ENCODE results near the gene ARHGAP29.

The ARHGAP29 gene, protein sequence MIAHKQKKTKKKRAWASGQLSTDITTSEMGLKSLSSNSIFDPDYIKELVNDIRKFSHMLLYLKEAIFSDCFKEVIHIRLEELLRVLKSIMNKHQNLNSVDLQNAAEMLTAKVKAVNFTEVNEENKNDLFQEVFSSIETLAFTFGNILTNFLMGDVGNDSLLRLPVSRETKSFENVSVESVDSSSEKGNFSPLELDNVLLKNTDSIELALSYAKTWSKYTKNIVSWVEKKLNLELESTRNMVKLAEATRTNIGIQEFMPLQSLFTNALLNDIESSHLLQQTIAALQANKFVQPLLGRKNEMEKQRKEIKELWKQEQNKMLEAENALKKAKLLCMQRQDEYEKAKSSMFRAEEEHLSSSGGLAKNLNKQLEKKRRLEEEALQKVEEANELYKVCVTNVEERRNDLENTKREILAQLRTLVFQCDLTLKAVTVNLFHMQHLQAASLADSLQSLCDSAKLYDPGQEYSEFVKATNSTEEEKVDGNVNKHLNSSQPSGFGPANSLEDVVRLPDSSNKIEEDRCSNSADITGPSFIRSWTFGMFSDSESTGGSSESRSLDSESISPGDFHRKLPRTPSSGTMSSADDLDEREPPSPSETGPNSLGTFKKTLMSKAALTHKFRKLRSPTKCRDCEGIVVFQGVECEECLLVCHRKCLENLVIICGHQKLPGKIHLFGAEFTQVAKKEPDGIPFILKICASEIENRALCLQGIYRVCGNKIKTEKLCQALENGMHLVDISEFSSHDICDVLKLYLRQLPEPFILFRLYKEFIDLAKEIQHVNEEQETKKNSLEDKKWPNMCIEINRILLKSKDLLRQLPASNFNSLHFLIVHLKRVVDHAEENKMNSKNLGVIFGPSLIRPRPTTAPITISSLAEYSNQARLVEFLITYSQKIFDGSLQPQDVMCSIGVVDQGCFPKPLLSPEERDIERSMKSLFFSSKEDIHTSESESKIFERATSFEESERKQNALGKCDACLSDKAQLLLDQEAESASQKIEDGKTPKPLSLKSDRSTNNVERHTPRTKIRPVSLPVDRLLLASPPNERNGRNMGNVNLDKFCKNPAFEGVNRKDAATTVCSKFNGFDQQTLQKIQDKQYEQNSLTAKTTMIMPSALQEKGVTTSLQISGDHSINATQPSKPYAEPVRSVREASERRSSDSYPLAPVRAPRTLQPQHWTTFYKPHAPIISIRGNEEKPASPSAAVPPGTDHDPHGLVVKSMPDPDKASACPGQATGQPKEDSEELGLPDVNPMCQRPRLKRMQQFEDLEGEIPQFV

DNA sequence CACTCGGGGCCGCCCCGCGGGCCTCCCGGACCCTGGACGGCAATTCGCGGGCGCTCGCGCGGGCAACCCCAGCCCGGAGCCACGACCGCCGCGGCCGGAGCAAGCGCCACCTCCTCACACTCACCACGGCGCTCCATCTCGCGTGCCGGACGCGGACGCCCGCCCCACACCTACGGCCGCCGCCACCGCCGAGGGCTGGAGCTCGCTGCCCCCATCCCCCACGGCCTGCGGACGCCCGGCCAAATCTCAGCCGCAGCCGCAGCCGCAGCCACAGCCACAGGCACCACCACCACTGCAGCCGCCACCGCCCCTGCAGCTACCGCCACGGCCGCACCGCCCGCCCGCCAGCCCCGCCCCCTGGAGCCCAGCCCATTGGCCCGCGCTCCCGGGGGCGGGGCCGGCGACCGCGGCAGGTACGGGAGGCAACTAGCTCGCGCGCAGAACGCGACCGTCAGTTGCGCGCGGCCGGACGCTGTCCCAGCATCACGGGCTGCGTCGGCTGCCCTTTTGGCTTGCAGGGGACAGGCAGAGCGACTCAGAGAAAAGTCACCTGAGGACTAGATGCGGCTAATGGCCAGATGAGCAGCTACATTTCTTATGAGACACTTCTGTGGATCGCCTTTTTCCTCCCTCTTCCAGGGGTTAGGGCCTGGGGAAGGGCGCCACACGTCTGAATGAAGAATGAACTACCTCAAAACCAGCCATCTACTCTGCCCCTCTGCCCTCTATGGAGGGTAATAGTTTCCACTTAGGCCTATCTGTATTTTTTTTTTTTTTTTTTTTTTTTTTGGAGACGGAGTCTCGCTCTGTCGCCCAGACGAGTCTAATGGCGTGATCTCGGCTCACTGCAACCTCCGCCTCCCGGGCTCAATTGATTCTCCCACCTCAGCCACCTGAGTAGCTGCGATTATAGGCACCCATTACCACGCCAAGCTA lies at the start of gene ARHGAP29:
TSS of gene ARHGAP29 (minus strand) at position 294 of the 936 bp plus-strand sequence. CDS start 5,973 bp downstream, outside the sequence.
- DNase-seq, result peak; percentile 51

DNA sequence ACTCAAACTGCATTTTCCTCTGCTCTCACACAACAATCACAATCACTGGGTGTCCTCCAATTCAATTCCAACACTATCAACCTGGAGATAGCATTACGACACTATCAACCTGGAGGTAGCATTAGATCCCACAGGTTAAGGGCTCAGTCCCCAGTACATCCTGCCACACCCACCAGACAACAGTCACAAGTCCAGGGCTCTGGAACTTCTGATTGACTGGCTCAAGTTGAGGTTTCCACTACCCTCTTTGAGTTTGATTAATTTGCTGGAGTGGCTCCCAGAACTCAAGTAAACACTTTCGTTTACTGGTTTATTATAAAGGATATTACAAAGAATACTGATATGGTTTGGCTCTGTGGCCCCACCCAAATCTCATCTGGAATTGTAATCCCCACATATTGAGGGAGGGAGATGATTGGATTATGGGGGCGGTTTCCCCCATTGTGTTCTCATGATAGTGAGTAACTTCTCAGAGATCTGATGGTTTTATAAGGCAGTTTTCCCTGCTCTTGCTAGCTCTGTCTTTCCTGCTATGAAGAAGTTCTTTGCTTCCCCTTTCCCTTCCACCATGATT lies 49.6 kb upstream of the ARHGAP29 start:
- DNase-seq, result no peak

DNA sequence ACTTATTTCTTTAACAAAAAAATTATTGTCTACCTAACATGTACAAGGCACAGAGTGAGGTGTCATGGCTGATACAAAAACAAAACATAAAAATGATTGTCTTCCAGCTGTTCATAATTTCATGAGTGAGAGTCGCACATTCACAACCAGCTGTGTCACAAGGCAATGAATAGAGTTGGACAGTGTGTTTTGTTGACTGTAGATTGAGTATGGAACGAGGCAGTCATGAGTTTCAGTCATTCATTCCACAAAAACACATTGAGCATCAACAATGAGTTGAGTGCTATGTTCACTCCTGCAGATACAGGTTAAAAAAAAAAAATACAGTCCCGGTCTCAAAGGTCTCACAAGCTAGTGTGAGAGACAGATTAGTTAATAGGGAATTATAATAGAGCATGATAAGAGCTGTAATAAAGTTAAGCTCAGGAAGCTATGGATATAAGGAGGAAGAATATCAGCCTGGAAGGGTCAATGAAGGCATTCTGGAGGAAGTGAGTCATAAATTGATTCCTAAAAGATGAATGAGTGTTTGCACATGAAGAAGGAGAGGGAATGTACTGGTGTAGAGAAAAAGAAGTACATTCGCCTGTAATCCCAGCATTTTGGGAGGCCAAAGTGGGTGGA lies 47.8 kb upstream of the ARHGAP29 start:
- DNase-seq, result no peak

DNA sequence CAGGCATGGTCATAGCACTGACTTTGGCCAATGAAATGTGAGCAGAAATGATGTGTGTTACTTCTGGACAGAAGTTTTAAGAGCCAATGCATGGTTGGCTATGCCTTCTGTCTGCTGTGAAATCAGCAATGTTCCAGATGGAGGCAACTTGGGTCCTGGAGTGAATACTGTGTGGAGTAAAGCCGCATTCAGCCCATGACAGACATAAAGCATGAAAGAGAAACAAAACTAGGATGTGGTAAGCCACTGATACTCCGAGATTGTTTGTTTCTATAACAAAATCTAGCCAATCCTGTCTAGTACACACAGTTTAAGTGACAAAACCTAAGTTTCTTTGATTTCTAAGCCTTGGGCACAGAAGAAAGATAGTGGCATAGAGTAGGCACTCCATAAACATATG lies 47.1 kb upstream of the ARHGAP29 start:
- DNase-seq, result no peak

DNA sequence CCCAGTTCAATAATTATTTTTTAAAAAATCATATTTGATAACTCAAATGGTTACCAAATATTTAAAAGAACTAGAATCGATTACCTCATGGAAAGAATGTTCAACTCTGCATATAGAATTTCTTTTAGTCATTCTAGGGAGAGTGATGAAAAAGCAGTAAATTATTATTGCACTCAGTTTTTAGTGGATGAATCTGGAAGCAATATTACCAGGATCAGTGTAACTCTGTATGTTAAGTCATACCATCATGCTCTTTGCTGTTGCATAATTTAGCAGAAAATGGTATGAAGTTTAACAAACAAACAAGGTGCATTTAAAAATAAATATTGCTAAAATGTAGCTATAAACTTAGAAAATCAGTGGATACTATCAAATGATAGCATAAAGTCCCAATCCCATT lies 46.1 kb upstream of the ARHGAP29 start:
- no peak for DNase-seq

DNA sequence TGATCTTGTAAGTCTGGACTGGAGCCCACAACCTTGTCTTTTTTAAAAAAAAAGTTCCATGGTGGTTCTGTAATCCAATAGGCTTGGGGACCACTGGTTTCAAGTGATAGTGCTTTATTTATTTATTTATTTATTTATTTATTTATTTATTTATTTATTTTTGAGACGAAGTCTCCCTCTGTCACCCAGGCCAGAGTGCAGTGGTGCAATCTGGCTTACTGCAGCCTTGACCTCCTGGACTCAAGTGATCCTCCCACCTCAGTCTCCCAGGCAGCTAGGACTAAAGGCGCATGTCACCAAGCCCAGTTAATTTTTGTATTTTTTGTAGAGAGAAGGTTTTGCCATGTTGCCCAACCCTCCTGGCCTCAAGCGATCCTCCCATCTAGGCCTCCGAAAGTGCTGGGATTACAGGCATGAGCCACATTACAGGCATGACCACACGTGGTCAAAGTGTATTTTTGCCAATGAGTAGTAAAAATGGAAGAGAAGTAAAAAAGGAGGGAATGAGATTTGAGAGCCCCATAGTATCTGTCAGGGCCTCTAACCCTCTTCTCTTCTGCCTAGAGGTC lies 44.8 kb upstream of the ARHGAP29 start:
- DNase-seq, result no peak

DNA sequence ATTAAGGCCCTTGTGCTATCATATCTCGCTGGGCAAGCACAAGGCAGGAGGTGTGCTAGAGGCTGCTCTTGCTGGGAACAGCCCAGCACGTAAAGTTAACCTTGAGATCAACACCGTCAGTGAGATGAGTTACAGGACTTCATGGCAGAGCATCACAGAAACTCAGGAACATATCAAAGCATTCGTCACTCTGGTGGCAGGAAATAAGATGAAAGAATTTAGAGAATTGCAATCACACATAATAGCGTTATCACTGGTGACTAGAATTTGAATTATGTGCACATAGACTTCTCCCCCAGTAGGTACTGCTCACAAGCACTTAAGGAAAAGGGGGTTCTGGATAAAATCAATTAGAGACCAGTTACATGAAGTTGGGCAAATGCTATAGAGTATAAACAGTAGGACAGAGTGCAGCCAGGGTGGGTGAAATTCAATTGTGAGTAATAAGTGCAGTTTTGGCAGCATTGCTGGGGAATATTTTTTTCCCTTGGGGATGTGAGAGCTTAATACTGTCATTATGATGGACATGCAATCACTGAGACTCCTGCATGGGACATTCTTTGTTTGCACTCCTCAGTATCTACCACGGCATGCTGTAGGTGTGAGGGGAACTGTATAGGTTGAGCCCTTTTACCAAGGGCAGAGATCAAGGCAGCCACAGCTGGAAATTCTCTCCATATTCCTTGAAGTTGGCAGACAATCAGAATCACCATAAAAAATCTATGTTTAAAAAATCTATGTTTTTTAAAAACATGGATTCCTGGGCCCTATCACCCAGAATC lies 44.2 kb upstream of the ARHGAP29 start:
- no peak for DNase-seq

DNA sequence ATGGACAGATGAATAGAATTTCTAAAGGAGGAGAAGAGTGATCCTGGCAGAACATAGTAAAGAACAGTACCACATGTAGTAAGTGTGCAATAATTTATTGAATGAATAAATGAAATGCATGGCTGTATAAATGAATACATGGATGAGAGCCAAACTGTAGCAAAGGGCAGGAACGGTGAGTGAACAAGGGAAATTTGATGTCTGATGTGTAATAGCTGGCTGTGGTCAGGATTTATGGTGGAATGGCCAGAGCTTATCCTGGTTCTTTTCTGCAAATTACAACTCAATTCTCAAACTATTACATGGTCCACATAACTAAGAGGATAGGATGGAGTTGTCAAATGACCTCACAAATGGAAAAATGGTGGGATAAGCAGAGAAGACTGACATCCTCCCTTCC lies 43.2 kb upstream of the ARHGAP29 start:
- DNase-seq, result no peak

DNA sequence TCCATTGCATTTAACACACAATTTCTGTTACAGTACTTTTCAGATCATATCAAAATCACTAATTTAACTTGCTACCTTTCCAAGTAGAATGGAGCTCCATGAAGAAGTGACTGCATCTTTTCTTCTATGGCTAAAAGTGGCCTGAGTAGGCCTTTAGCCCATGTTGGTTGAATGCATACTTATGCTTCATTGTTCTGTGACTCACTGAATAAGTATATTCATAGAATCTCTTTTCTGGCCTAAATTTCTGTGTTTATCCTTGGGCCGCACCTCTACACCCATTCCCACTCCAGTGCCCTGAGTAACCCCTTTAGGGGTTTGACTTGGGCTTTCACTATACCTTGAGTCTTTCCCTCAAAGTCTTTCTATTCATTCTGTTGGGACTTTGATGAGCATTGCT lies 42.1 kb upstream of the ARHGAP29 start:
- no peak for DNase-seq

DNA sequence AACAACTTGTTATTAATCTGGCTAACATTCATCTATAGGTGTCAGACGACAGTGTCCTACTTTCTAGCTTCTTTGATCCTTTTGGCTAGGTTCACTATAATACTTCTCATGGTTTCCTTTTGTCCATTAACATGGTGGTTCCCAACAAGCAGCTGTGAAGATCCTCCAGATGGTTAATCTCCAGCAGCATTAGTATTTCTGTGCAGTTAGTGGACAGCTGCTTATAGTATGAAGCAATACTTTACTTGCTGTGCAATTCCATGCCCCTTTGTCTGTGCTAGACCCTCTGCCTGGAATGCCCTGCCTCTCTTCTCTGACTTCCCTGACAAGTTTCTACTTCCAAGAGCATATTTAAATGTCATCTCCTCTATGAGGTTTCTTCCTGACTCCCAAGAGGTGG lies 41.7 kb upstream of the ARHGAP29 start:
- no peak for DNase-seq

DNA sequence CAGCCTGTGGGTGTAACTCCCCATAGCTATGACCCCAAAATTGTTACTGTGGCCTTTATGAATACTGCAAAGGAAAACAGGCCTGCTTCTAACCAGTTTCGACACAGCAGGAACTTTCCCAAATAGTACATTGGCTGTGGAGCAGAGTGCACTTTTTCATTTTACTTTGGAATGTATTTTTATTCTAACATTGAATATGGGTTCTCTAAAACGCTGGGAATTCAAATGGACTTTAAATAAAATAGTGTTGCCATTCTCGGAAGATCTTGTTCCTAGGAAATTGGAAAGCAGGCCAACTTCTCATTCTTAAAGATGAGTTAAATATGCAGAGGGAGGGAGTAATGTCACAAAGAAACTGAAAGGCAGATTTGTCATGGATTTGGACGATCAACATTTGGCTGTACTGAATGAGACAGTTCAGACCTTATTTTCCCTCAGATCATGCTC lies 39.6 kb upstream of the ARHGAP29 start:
- no peak for DNase-seq

DNA sequence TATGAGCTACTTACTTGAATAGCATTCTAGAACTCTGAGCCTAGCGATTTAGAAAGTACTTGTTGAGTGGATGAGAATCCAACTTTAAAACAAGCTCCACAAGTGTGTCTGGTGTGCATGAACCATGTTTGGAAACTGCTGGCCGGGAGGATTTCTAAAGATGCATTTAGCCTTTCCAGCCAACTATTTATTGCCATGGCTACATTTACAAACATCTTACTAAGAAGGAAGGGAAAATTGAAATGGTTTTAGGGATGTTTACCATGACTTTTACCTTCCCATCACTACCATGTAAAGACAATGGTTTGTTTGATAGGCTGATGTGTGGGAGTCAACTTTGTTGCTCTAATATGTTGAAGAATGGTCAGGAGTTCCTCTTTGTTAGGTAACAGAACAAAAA lies 37.7 kb upstream of the ARHGAP29 start:
- DNase-seq, result no peak

DNA sequence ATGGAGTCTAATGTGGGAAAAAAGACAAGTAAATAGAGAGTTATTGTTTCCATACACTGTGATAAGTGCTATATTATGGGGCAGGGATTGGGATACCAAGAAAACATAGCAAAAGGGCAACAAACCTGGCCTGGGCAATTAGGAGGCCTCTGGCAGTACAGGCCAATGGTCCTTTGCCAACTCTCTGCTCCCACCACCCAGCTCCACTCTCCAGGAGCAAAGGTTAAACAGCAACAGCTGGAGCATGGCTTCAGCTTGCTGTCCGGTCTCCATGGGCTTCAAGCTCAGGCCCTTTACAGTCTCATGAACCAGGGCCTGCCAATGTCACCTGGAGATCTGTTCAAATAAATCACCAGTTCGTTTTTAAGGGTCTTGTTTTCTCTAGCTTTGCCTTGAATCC lies 37.2 kb upstream of the ARHGAP29 start:
- no peak for DNase-seq

DNA sequence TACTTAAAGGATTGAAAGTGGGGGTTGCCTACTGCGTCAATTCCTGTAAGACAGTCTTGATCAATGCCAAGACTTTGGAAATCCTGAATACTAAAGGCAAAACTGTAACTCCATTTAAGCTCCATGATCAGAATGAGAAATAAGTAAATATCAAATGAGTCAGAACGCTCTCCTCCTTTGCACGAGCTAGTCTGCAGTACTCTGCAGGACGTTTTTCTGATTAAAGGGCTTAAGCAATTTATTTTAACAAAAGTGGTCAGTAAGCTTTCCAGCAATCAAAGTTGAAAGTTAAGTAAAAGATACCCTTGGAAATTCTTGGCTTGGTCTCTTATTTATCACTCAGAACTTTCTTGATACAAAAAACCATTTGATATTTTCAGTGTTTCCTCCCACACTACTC lies 35.7 kb upstream of the ARHGAP29 start:
- DNase-seq, result no peak

DNA sequence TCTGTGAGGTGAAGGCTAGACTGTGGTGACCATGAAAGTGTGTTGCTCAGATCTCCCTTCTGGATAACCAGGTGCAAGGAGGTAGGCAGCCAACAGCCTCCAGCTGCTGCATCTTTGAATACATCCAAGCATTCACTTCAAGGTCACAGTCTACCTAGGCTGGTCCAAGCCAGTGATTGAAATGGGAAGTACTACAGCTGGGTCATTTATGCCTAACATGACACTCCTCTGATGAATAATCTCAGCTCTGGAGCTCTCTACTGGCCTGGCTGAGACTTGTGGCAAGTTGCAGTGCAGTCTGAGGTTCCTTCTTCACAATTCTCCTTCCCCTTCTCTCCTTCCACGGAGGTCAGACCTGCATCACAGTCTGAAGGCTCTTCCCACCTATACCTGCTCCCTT lies 35.0 kb upstream of the ARHGAP29 start:
- DNase-seq, result no peak

DNA sequence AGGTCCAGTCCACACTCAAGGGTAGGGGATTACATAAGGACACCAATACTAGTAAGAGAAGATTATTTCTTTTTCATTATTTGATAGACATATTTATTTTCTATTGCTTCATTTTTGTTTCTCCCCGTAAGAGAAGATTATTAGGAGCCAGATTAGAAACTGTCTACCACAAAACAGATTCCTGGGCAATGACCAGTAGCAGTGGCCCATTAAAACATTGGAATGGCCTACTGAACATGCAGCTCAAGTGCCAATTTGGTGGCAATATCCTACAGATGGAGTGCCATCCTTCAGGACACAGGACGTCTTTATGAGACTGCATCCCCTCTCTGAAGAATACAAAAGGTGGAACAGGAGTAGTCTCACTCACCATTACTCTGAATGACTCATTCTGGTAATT lies 34.0 kb upstream of the ARHGAP29 start:
- DNase-seq, result no peak

DNA sequence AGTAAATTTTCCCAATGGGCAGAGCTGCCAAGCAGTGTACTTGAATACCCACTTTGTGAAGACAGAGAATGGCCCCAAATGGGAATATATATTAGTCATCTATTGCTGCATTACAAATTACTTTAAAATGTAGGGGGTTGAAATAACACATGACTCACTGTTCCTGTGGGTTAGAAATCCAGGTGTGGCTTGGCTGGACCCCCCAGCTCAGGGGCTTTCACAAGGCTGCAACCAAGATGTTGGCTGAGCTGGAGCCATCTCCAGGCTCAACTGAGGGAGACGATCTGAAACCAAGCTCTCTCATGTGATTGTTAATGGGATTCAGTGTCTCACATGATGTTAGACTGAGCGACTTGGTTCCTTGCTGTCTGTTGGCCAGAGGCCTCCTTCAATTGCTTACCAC lies 33.4 kb upstream of the ARHGAP29 start:
- no peak for DNase-seq

DNA sequence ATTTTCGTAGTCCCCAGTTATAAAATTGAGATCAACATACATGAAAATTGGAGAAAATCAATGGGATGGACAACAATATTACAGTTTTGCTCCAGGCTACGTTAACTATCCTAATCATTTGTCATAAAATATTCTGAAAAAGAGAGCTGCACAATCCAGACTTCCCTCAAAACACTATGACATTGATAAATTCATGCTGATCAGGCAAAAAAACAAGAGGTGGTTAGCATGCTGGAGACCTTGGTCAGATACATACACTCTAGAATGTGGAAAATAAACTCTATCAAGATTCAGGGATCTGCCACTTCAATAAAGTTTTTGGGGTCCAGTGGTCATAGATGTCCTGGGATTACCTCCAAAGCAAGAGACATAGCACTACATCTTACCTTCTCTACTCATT lies 32.5 kb upstream of the ARHGAP29 start:
- DNase-seq, result no peak

DNA sequence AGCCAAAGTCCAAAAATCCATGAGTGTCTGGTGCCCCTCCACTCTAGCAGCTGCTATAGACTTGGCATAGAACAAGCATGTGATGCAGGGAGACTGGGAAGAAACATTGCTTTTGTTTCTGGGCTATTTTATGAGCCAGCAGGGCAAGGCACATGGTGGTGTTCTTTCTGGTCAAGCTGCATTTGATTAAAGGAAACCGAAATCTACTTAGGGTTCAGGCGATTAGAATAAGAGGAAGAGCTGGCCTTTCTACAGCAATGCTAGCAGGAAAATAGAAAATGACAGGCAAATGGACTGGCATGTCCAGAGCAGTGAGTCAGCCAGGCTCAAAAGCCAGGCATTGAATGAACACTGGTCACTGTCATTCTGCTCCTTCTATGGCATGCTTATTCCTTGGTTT lies 28.5 kb upstream of the ARHGAP29 start:
- DNase-seq, result no peak

DNA sequence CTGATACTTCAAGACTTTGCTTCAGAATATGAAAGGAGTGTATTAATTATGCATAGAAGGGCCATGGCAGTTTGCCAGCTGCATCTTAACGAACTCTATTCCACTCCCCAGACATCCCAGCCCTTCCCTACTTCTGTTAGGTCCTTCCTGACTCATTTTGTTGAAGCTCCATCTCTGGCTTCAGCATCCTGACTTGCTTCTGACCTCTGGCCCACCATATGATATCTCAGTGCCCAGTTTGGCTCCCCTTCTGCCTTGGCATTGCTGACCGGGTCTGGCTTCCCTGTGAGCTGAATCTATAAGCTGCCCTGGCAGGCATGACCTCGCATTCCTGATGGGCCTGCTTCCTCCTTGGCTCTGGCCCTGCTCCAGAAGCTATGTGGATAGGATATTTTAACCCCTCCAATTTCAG lies 27.6 kb upstream of the ARHGAP29 start:
- DNase-seq, result no peak
